ENCODE results near the gene UBE2D3.

DNA sequence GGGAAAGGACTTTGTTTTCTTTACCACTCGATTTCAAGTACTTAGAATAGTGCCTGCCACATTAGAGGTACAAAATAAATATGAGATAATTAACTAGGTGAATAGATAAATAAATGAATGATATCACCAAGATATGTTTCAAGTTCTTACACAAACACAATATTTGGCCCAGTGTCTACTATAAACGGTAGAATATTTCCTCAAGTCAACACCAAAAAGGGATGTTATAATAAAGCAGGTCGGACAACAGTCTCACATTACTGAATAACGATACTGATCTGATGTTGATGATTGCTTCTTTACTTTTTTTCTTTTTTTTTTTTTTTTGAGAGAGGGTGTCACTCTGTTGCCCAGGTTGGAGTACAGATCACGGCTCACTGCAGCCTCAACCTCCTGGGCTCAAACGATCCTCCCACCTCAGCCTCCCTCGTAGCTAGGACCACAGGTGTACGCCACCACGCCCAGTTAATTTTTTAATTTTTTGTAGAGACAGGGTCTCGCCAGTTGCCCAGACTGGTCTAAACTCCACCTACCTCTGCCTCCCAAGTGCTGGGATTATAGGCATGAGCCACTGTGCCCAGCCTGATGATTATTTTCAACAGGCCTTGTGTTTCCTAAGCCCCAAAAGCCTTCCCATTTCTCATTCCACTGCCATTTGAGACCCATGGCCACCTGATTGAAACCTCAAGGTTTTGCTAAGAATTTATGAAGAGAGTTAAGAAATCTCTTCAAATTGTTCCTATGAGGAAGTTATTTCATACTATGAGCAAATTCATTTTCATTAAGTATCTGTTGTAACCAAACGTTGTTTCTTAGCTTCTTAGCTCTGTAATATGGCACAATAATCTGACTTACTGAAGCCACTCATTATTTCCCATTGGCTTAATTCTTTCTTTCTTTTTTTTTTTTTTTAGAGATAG lies 68.8 kb downstream of the UBE2D3 start:
- TF ChIP-seq POLR2AphosphoS5 (IDR thresholded peaks at IDR 0.05): no peak
- TF ChIP-seq POLR2A (IDR thresholded peaks at IDR 0.05): no peak
- TF ChIP-seq CTCF (IDR thresholded peaks at IDR 0.05): no peak

All from breast epithelium (tissue), 3 donors.